B cell (primary cell): ENCODE results near the gene MAP4K1. TPM values are rescaled to one million over a fixed set of nuclear protein-coding genes. Genes with fewer than 3 reads are reported as not detected.

Experiments used
- ATAC-seq: fragments of 200-7000 bp; cut with Tn5 transposase; one replicate; pipeline ENCODE4 v1.10.0; 2021; ENCODE audit warnings: low read depth, mild to moderate bottlenecking, moderate number of reproducible peaks, moderate library complexity
- CTCF ChIA-PET: fragments of 350-600 bp; sonication (Branson Sonifier 250); formaldehyde crosslinking; loops from one replicate; lab custom pipeline; 2021; ENCODE audit warnings: antibody characterized with exemption, inconsistent platforms; lab: Charles Lee
- POLR2A ChIA-PET: fragments of 350-600 bp; sonication (Branson Sonifier 250); formaldehyde crosslinking; loops from one replicate; lab custom pipeline; 2021; ENCODE audit warnings: antibody characterized with exemption; lab: Charles Lee
- DNase-seq: peaks from one replicate; pipeline ENCODE4 v3.0.0; 2013
- H2AFZ ChIP-seq: 2 replicates; pipeline ENCODE4 v1.6.1; 2012; ENCODE audit warnings: mild to moderate bottlenecking, low read depth, low read length; ENCODE audit not compliant: insufficient read depth, poor library complexity, severe bottlenecking
- H3K27ac ChIP-seq, 2 donors: 1 replicate in 1 of 2; 2 replicates in 1 of 2; pipeline ENCODE4 v1.5.1; 2012 to 2013; ENCODE audit warnings: low read length in 2 of 2, mild to moderate bottlenecking in 2 of 2, moderate library complexity in 1 of 2
- H3K27me3 ChIP-seq, 4 experiments: fragments of 200-600 bp in 1 of 4; sonication (generic) in 1 of 4; replicated peaks in 1 of 4; 1 replicate in 2 of 4; 2 replicates in 2 of 4; pipeline versions ENCODE4 v1.6.1 to v1.7.0; 2013 to 2016; ENCODE audit warnings: low read length in 3 of 4, mild to moderate bottlenecking in 2 of 4, mixed read lengths in 1 of 4, moderate library complexity in 1 of 4; ENCODE audit not compliant: insufficient read depth in 4 of 4, control insufficient read depth in 3 of 4; ENCODE audit errors: control extremely low read depth in 1 of 4
- H3K36me3 ChIP-seq, 2 experiments: replicated peaks in 1 of 2; 1 replicate in 1 of 2; 2 replicates in 1 of 2; pipeline versions ENCODE4 v1.6.1 to v1.7.1; 2013; ENCODE audit warnings: low read length in 1 of 2; ENCODE audit not compliant: insufficient read depth in 2 of 2, control insufficient read depth in 1 of 2; ENCODE audit errors: control extremely low read depth in 1 of 2, extremely low read depth in 1 of 2
- H3K4me1 ChIP-seq, 2 donors: fragments of 200-600 bp in 1 of 2; sonication (generic) in 1 of 2; 1 replicate in 1 of 2; 2 replicates in 1 of 2; pipeline versions ENCODE4 v1.5.1 to v1.6.1; 2013 to 2017; ENCODE audit warnings: low read length in 2 of 2; ENCODE audit not compliant: control insufficient read depth in 2 of 2, insufficient read depth in 2 of 2
- H3K4me2 ChIP-seq: replicated peaks from 2 replicates; pipeline ENCODE3; 2012; ENCODE audit warnings: mild to moderate bottlenecking, low read depth, low read length; ENCODE audit not compliant: poor library complexity, severe bottlenecking
- H3K4me3 ChIP-seq, 5 experiments: fragments of 200-600 bp in 1 of 5; sonication (generic) in 1 of 5; 1 replicate in 3 of 5; 2 replicates in 2 of 5; pipeline versions ENCODE4 v1.5.1 to v1.7.0; 2011 to 2016; ENCODE audit warnings: low read length in 4 of 5, mild to moderate bottlenecking in 4 of 5, low read depth in 2 of 5, control low read depth in 1 of 5, moderate library complexity in 1 of 5; ENCODE audit not compliant: insufficient read depth in 1 of 5; ENCODE audit errors: control extremely low read depth in 1 of 5, extremely low read depth in 1 of 5
- H3K79me2 ChIP-seq: fragments of 200-600 bp; sonication (generic); one replicate; pipeline ENCODE4 v1.6.0; 2016; ENCODE audit warnings: low read length; ENCODE audit not compliant: control insufficient read depth, insufficient read depth
- H3K9ac ChIP-seq: fragments of 200-600 bp; sonication (generic); 2 replicates; pipeline ENCODE4 v1.6.1; 2017; ENCODE audit warnings: mild to moderate bottlenecking, low read length, moderate library complexity
- H3K9me3 ChIP-seq, 3 donors: one replicate each; pipeline versions ENCODE4 v1.6.1 to v1.7.1; 2013; ENCODE audit warnings: low read length in 2 of 3; ENCODE audit not compliant: control insufficient read depth in 2 of 3, insufficient read depth in 1 of 3; ENCODE audit errors: control extremely low read depth in 1 of 3
- H4K20me1 ChIP-seq: 2 replicates; pipeline ENCODE4 v1.6.0; 2012; ENCODE audit warnings: mild to moderate bottlenecking, low read length; ENCODE audit not compliant: insufficient read depth, control insufficient read depth, poor library complexity, severe bottlenecking
- H3K27ac Mint-ChIP-seq: one replicate; pipeline ENCODE4 v1.8.0; 2021; ENCODE audit warnings: mixed read lengths
- H3K27me3 Mint-ChIP-seq: one replicate; pipeline ENCODE4 v1.8.0; 2021; ENCODE audit warnings: mixed read lengths
- H3K4me1 Mint-ChIP-seq: one replicate; pipeline ENCODE4 v1.8.0; 2021; ENCODE audit warnings: mixed read lengths
- H3K4me3 Mint-ChIP-seq: one replicate; pipeline ENCODE4 v1.8.0; 2021; ENCODE audit warnings: mixed read lengths
- H3K9me3 Mint-ChIP-seq: one replicate; pipeline ENCODE4 v1.8.0; 2022; ENCODE audit warnings: mixed read lengths; ENCODE audit not compliant: insufficient read depth
- EZH2 ChIP-seq: IDR thresholded peaks from 2 replicates; pipeline ENCODE4 v1.6.1; 2012; ENCODE audit warnings: borderline replicate concordance, low read depth, mild to moderate bottlenecking, moderate library complexity, low read length; ENCODE audit not compliant: insufficient read depth, poor library complexity, severe bottlenecking
- WGBS: methylation state at CpG from one replicate; pipeline ENCODE4 v1.1.5; 2013; ENCODE audit warnings: missing lambda C conversion rate; ENCODE audit not compliant: insufficient coverage; 5-methylcytosine and 5-hydroxymethylcytosine counted together
- intact Hi-C: fragments of 100-400 bp; cut with micrococcal nuclease; formaldehyde crosslinking; loops from one replicate; pipeline ENCODE4 v1.10.0; 2022
- polyA plus RNA-seq: library from polyadenylated mRNA; depleted of rRNA; stranded (reverse); fragments of >200 nt; gene quantifications from 2 replicates; pipeline ENCODE4 v1.2.3, GENCODE V29; 2012
- total RNA-seq, 2 donors: library from RNA; stranded (reverse); fragments of 120-200 nt in 1 of 2; gene quantifications; 1 replicate in 1 of 2; 2 replicates in 1 of 2; pipeline versions ENCODE4 v1.2.3 to v1.2.4, GENCODE V29; 2013 to 2022
- TF ChIP-seq, protein P1 (sequence below): fragments of 200-600 bp; IDR thresholded peaks from one replicate; pipeline ENCODE4 v1.8.0; 2022; ENCODE audit warnings: antibody characterized with exemption, mild to moderate bottlenecking

Gene MAP4K1
- total and polyA plus RNA-seq, 2 donors (not counting 1 experiment from before 2014, with no cell fraction given), result 291 to 415 TPM

DNA sequence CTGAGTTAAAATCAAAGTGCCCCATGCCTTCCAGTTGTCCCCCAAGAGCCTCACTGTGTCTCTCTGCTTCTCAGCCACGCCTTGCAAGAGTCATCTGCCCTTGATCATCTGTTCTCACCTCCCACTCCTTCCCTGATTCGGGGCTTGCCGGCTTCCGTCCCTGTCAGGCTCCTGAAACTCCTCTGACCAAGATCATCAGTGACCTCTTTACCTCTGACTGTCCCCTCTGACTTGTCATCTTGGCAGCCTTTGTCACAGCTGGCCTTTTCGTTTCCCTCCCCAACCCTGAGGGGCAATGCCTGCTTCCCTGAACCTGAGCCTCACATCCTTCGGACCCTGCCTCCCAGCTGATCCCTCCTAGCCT, 66.3 kb downstream of the MAP4K1 start:
- WGBS, result 71% methylated on average over 6 of the region's 6 CpGs
- no peak overlapping the region for H3K4me3 ChIP-seq
- peak overlapping the region; percentile 66 for H3K27ac Mint-ChIP-seq
- H3K4me1 ChIP-seq, result peaks cover 8 to 19% of the 10 kb centered on the region in 2 donors
- H3K27ac ChIP-seq, result no peak overlapping the region
- H3K27me3 ChIP-seq, result no peaks in the 10 kb centered on the region
- ATAC-seq (no peak), DNase-seq (no peak)
- no peaks in the 10 kb centered on the region for H3K9me3 ChIP-seq
- H3K9me3 Mint-ChIP-seq, result no peaks in the 10 kb centered on the region
- no peak overlapping the region for H3K9ac ChIP-seq
- peaks cover 24% of the 10 kb centered on the region for H3K4me1 Mint-ChIP-seq
- H4K20me1 ChIP-seq, result no peaks in the 10 kb centered on the region
- H2AFZ ChIP-seq, result peak overlapping the region; percentile 17
- CTCF ChIA-PET, result interaction anchor here (1.0 to 2.1 kb wide), 3 partner anchors 36 to 83 kb away, joined by 3 to 9 read pairs (median 3); no protein-coding TSS in a partner anchor
- no peaks in the 10 kb centered on the region for H3K27me3 Mint-ChIP-seq
- POLR2A ChIA-PET, result no interaction called here
- no peaks in the 10 kb centered on the region for H3K36me3 ChIP-seq
- TF ChIP-seq, protein P1, sequence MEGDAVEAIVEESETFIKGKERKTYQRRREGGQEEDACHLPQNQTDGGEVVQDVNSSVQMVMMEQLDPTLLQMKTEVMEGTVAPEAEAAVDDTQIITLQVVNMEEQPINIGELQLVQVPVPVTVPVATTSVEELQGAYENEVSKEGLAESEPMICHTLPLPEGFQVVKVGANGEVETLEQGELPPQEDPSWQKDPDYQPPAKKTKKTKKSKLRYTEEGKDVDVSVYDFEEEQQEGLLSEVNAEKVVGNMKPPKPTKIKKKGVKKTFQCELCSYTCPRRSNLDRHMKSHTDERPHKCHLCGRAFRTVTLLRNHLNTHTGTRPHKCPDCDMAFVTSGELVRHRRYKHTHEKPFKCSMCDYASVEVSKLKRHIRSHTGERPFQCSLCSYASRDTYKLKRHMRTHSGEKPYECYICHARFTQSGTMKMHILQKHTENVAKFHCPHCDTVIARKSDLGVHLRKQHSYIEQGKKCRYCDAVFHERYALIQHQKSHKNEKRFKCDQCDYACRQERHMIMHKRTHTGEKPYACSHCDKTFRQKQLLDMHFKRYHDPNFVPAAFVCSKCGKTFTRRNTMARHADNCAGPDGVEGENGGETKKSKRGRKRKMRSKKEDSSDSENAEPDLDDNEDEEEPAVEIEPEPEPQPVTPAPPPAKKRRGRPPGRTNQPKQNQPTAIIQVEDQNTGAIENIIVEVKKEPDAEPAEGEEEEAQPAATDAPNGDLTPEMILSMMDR, result no peak
- TF ChIP-seq EZH2, result no peak
- H3K79me2 ChIP-seq, result no peaks in the 10 kb centered on the region
- peak overlapping the region; percentile 11 for H3K4me3 Mint-ChIP-seq
- intact Hi-C loops, result no loop called here
- H3K4me2 ChIP-seq, result no peak overlapping the region

DNA sequence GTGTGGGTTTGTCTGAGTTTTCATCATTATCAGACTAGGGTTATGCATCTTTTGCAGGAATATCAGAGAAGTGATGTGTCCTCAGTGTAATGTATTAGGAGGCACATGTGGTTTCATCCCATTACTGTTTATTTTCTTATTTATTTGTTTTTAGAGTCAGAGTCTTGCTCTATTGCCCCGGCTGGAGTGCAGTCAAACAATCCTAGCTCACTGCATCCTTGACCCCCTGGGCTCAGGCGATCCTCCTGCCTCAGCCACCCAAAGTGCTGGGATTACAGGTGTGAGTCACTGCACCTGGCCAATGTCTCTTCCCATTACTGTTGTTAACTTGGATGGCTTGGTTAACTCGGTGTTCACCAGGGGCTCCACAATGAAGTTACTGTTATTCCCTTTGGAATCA, 67.4 kb downstream of the MAP4K1 start:
- intact Hi-C loops, result no loop called here
- no peak overlapping the region for H3K4me3 Mint-ChIP-seq
- H3K9ac ChIP-seq, result no peak overlapping the region
- TF ChIP-seq EZH2, result no peak
- TF ChIP-seq, protein P1, result no peak
- no peaks in the 10 kb centered on the region for H3K79me2 ChIP-seq
- H3K9me3 Mint-ChIP-seq, result no peaks in the 10 kb centered on the region
- no peaks in the 10 kb centered on the region for H3K9me3 ChIP-seq
- no peak overlapping the region for H3K4me2 ChIP-seq
- peak overlapping the region; percentile 12 for H3K27ac Mint-ChIP-seq
- no peak for DNase-seq
- H2AFZ ChIP-seq, result no peak overlapping the region
- CTCF ChIA-PET, result interaction anchor here (1.0 kb wide), 1 partner anchor 84 kb away, joined by 3 read pairs; no protein-coding TSS in a partner anchor
- 100% methylated on average over 1 of the region's 3 CpGs for WGBS
- H4K20me1 ChIP-seq, result no peaks in the 10 kb centered on the region
- no peaks in the 10 kb centered on the region for H3K36me3 ChIP-seq
- no peaks in the 10 kb centered on the region for H3K27me3 ChIP-seq
- H3K4me3 ChIP-seq, result no peak overlapping the region
- ATAC-seq, result no peak
- H3K4me1 ChIP-seq, result peaks cover 8 to 19% of the 10 kb centered on the region in 2 donors
- H3K4me1 Mint-ChIP-seq, result peaks cover 21% of the 10 kb centered on the region
- H3K27me3 Mint-ChIP-seq, result no peaks in the 10 kb centered on the region
- no peak overlapping the region for H3K27ac ChIP-seq
- POLR2A ChIA-PET, result no interaction called here
